GM19397 (cell line): ENCODE data around the gene LZTS3.
"Not testable (repeated sequence)": the region's sequence is repeated elsewhere in the genome, so short reads cannot be mapped to it uniquely, and the experiment has no call there.

Source experiments
- ATAC-seq: cut with Tn5 transposase; IDR thresholded peaks from one replicate; pipeline ENCODE4 v1.9.1; 2021; ENCODE audit warnings: mild to moderate bottlenecking, moderate library complexity; ENCODE audit not compliant: unreplicated experiment

The LZTS3 gene

GRCh38 chr20:3168829-3169590, 4.3 kb downstream of the LZTS3 start:
- ATAC-seq = no peak

GRCh38 chr20:3168079-3168828, 5.1 kb downstream of the LZTS3 start:
- no peak for ATAC-seq

DNA sequence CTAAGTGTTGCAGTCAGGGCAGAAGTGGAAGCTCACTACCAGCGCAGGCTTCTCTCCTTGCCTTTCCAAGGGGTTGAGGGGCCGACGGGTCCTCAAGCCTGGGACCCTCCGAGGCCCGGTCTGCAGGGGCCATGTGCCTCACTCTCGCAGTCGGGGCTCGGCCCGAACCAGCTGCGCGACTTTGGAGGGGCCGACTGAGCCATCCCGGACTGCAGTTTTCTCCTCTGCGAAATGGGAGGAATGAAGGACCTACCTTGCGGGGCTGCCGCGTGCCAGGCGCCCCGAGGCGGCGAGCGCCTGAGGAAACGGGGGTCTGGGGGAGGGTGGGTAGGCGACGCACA, 5.6 kb downstream of the LZTS3 start:
- ATAC-seq = no peak

- no peak for ATAC-seq
Measured at GRCh38 chr20:3166913-3167342, 6.4 kb downstream of the LZTS3 start.

DNA sequence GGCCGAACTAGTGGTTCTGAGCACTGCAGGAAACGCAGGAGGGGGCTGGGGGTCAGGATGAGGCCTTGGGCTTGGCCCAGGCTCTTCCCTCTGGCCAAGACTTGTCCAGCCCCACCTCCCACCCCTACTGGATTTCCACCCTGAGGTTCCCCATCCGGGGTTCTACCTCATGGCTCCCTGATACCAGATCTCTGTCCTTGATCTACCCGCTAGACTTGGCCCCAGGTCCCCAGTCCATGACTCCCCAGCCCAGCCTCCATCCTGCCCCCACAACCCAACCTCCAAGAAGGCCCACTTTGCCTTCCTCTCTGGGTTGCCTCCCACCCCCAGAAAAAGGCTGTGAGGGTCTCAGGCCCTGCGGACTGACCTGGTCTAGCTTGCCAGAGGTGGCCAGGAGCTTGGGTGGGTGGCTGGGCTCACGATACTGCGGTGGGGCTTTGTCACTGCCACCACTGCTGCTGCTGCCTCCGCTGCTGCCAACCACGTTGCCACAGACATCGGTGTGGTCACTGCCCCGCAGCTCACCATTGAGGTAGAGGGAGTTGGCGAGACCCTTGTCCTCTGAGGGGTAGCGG, 6.9 kb downstream of the LZTS3 start:
- no peak for ATAC-seq

- no peak for ATAC-seq
Measured at GRCh38 chr20:3165473-3166337, 7.6 kb downstream of the LZTS3 start.

GRCh38 chr20:3164763-3165410, 8.5 kb downstream of the LZTS3 start:
- ATAC-seq = no peak

GRCh38 chr20:3164043-3164762, 9.1 kb downstream of the LZTS3 start:
- no peak for ATAC-seq

- no peak for ATAC-seq
Measured at GRCh38 chr20:3163099-3164042, 10.0 kb downstream of the LZTS3 start.

DNA sequence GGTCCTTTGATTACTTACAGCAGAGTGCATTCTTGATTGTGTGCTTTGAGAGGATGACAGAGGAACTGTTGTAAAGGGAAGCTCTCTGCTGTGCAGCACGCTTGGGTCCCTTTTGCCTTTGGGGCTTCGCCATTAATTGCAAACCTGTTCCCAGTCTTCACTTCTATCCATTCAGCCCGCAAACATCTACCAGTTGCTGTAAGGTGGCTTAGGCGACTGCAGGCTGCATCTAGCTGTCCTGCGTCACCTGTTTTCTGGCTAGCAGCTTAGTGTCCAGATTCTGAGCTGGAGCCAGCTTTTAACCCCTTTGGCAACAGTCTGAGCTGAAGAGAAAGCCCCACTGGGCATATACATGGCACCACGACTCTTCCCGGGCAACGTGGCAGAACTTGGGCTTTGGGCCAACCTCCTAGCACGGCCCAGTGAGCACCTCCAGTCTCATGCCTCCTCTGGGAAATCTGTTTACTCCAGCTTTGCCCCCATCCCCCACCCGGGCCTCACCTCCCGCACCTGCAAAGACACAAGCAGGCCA, 11.2 kb downstream of the LZTS3 start:
- ATAC-seq = no peak

GRCh38 chr20:3161316-3162079, 11.9 kb downstream of the LZTS3 start:
- no peak for ATAC-seq

DNA sequence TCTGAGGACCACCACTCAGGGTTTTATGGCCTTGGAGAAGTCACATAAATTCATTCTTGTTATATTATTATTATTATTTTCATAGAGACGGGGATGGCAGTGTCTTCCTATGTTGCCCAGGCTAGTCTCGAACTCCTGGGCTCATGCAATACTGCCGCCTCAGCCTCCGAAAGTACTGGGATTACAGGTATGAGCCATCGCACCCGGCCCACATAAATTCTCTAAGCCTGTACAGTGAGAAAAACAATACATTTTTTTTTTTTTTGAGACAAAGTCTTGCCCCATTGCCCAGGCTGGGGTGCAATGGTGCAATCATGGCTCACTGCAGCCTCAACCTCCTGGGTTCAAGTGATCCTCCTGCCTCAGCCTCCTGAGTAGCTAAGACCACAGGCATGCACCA, 12.9 kb downstream of the LZTS3 start:
- ATAC-seq = no peak

GRCh38 chr20:3158968-3159431, 14.3 kb downstream of the LZTS3 start:
- ATAC-seq = no peak

- ATAC-seq = no peak
Measured at GRCh38 chr20:3157817-3158216, 15.5 kb downstream of the LZTS3 start.

DNA sequence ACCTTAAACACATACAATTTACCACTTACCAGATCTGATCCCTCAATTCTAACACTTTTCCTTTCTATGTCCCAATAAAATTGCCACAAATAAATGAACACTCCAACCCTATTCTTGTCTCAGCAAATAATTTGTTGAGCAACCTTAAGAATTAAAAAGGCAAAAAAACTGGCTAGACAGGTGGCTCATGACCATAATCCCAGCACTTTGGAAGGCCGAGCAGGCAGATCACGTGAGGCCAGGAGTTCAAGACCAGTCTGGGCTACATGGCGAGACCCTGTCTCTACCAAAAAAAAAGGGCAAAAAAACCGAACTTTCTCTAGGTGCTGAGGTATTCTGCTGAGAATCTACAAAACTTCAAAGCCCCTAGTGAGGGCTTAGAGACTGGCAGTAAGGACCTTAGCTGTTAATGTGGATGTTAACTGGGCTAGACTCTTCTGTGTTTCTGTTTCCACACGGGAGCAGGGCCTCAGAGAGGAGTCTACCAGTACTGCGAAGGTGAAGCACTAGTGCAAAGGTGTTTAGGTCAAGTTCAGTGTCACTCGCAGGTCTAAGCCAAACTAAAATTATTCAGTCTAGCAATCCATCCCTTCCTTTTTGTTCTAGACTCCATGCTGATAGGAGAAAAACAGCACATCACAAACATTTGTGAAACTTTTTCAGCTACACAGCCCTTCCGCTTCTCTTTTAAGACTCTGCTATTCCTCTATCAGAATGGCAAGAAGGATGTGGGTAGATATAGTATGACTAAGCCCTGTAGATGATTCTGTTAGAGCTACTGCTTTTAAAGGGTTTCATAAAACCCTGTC, 16.3 kb downstream of the LZTS3 start:
- no peak for ATAC-seq

- ATAC-seq = not testable (repeated sequence)
Measured at GRCh38 chr20:3152057-3152644, 21.2 kb downstream of the LZTS3 start.

DNA sequence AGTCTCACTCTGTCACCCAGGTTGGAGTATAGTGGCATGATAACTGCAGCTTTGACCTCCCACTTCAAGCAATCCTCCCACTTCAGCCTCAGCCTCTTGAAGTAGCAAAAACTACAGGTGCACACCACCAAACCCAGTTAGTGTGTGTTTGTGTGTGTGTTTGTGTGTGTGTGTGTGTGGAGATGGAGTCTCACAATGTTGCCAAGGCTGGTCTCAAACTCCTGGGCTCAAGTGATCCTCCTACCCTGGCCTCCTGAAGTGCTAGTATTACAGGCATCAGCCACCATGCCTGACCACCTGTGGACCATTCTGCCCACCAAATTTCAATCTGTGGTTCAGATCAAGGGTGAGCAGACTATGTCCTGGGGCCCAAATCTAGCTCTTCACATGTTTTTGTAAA, 22.4 kb downstream of the LZTS3 start:
- no peak for ATAC-seq
